Skin of body (tissue), 2 donors: ENCODE measurements around the gene PAM16. TPM values are rescaled to one million over a fixed set of nuclear protein-coding genes. Genes with fewer than 3 reads are reported as not detected.

Experiments used
- DNase-seq: peaks from one replicate; lab custom pipeline; 2025; lab: John Stamatoyannopoulos, UW
- total RNA-seq: library from RNA; depleted of rRNA; stranded (reverse); fragments of >200 nt; gene quantifications from one replicate; pipeline ENCODE4 v1.2.3, GENCODE V29; 2014

PAM16 gene
- total RNA-seq, 1 donor from 2014 or later: 16.5 TPM

DNA sequence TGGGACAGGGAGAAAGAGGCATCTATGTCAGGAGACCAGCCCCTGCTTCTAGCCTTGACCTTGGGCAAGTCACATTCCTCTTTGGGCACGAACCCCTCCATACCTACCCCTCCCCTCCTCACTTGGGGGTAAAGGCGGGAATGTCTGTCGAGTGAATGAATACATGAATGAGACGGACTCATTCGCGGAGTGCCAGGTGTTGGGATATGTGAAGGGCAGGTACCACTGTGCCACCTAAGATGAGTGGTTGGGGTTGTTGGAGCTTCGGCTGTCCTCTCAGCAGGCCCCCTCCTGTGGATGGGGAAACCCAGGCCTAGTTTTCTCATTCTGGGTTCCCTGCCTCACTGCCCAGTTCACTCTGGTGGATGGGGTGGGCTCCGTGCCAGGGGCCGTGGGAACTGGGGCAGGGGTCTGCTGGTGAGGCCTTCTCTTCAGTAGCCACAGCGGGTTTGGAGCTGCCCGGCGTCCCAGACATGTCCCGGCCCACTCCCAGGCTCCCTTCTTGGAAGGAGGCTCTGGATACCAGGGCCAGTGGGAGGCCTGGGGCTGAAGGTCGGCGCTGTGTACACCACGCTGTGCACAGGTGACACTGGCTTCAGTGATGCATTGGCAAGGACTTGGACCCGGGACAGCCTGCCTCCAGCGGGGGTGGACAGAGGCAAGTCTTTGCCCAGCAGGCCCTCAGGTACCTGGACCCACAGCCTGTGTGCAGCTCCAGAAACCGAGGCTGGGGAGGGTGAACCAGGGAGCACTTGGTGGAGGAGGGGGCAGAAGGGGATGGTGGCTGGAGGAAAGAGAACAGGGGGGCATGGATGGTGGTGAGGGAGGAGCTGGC lies 29.6 kb downstream of the PAM16 start:
- no peak for DNase-seq

- DNase-seq: no peak
These were observed 30.5 kb downstream of the PAM16 start for GRCh38 chr16:4320571-4321137.

- no peak for DNase-seq
These were observed 31.4 kb downstream of the PAM16 start for GRCh38 chr16:4319454-4320421.

GRCh38 chr16:4318967-4319366 lies 32.2 kb downstream of the PAM16 start:
- DNase-seq: no peak

DNA sequence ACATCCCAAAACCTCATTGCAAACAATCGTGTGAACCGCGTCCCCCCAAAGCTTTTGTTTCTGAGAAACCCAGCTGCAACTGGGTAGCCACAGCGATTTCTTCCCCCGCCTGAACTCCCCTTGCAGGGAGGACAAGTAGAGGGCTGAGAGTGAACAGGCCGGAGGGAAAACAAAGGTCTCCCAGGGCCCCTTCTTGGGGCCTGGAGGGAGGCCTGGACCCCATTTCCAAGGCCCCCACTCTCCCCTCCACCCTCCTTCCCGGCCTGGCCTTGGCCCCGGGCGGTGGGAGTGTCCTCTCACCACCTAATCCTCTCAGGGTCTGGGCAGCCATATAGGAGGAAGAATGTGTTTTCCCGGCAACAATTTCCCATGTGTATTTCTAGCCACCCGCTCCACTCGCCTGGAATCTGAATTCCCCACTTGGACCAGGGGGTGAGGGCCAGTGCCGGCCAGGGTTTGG lies 32.6 kb downstream of the PAM16 start:
- no peak for DNase-seq

DNA sequence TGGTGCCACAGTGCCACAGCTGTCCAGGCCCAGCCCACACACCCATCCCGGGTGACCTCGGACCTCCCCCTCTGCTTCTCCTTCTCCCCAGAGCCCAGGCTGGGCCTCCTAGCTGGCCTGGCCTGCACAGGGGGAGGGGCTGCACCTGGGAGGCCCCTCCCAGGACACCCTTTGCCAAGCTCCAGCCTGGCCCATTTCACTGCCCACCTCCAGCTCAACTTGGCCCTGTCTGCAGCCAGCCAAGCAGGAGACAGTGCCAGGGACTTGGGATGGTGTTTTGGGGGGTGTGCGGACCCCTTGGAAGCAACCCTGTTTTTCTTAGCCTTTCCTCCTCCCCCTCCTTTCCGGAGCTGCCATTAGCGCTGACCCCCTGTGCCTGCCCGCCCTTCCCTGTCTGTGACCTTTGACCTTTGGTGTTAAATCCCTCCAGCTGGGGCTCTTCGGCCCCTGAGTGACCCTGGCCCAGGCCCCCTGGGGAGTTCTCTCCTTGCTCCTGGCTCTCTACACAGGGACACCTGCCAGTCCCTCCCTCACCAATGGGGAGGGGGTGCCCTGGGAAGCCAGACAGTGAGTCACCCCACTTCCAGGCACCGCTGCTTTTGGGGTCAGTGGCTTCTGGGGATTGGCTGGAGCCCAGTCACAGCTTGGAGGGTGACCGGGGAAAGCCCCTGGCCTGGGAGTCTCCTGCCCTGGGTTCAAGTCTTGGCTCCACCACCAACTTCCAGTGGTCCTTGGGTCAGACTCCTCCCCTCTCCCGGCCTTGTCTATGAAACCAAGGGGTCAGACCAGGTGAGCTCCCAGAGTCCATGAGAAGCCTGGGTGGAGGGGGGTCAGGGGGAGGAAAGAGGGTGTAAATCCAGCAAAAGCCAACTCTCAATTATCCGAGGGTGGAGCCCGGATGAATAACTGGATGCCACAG lies 33.3 kb downstream of the PAM16 start:
- no peak for DNase-seq

- no peak for DNase-seq
These were observed 34.1 kb downstream of the PAM16 start for GRCh38 chr16:4316864-4317531.

DNA sequence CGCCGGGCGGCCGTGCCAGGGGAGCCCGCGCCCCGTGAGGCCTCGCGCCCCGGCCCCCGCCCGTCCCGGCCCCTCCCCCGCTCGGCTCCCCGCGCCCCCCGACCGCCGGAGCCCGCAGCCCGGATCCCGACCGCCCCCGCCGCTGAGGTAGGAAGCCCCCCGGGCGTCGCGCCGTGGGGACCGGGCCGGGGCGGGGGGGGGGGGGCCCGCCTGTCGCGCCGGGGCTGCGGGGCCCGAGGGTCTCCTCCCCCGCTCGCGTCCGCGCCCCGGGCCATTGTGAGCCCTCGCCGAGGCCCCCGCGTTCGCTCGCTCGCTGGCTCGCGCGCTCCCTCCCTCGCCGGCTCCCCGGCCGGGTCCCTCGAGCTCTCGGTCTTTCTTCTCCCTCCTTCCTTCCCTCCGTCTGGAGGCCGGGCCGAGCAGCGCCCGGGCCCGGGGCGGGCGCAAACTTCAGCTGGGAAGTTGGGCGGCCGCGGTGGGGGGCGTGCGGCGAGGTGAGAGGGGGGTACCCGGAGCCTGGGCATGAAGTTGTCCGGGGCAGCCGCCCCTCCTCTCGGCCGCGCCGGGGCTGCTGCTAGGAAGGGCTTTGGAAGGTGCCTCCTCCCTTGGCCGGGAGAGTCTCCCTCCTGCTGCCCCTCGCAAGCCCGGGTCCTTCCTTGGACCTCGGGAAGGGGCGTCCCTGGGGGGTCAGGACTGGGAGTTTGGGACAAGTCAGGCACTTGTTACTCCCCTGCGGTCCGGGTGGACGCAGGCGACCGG lies 34.8 kb downstream of the PAM16 start:
- DNase-seq: no peak

DNA sequence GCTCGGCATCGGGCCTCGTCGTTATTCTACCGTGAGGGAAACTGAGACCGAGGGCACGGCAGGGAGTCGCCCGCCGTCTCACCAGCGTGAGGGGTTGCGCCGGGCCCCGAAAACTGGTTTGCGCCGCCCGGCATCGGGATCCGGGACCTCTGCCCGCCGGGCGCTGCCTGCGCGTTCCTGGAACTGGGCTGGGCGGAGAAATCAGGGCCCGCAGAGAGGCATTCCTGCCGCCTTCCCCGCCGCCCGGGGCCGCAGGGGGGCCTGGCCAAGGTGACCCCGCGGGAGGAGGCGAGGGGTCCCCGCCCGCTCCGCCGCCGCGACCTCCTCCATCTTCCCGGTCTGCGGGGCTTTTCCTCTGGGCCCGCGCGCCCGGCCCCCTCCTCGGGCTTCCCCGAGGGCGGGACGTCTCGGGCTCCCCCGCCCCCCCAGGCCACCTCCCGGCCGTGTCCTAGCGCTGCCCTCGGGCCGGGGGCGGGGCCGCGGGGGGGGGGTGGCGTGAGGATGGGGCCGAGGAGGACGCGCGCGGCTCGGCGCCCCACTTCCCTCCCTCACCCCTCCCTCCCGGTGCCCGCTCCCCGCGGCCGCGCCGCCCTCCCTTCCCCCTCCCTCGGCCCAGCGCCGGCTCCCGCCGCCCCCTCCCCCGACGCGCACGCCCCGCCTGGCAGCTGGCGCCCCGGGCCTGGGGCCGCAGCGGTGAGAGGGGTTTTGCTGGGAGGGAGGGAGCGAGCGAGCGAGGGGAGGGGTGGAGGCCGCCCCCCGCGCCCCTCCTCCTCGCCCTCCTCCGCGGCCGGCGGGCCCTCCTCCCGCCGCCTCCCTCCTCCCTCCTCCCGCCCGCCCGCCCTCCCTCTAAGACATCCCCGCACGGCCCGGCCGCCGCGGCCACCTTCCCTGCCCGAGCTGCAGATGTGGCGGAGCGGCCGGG lies 35.7 kb downstream of the PAM16 start, which contains the start of gene GLIS2:
GLIS2 (plus strand) TSS at position 882 of the 922 bp plus-strand sequence. CDS start 16,214 bp downstream, outside the sequence.
- DNase-seq: peak; percentile 80

GRCh38 chr16:4314532-4315185 lies 36.5 kb downstream of the PAM16 start:
- peak; percentile 49 for DNase-seq

GRCh38 chr16:4313563-4314531 lies 37.3 kb downstream of the PAM16 start:
- no peak for DNase-seq

GRCh38 chr16:4309833-4310266 lies 41.3 kb downstream of the PAM16 start:
- DNase-seq: no peak

DNA sequence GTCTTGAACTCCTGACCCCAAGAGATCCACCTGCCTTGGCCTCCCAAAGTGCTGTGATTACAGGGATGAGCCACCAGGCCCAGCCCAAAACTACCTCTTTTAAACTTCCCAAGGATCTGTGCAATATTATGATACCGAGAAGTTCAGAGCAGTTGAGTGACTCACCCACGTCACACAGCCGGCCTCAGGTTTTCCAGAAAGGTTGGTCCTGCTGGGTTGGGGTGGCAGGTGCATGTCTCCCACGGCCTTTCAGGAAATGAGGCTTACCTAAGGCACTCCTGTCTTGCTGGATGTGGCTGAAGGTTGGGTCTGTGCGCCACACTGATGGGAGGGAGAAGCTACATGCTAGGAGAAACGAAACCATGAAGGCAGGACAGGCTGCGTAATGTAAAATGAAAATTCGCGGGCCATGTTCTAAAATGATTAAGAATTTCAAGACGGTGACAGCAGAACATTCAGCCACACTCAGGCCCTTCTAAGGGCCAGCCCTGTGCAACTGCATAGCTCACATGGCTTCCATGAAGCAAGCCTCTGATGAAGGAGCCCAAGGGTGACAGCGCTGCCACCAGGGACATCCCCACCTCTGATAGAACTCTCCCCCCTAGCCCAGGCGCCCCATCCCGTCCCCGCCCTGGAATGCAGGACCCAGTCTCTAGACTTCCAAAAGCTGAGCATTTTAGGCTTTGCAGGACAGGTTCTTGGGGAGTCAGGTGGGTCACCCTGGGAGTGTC lies 41.9 kb downstream of the PAM16 start:
- no peak for DNase-seq

DNA sequence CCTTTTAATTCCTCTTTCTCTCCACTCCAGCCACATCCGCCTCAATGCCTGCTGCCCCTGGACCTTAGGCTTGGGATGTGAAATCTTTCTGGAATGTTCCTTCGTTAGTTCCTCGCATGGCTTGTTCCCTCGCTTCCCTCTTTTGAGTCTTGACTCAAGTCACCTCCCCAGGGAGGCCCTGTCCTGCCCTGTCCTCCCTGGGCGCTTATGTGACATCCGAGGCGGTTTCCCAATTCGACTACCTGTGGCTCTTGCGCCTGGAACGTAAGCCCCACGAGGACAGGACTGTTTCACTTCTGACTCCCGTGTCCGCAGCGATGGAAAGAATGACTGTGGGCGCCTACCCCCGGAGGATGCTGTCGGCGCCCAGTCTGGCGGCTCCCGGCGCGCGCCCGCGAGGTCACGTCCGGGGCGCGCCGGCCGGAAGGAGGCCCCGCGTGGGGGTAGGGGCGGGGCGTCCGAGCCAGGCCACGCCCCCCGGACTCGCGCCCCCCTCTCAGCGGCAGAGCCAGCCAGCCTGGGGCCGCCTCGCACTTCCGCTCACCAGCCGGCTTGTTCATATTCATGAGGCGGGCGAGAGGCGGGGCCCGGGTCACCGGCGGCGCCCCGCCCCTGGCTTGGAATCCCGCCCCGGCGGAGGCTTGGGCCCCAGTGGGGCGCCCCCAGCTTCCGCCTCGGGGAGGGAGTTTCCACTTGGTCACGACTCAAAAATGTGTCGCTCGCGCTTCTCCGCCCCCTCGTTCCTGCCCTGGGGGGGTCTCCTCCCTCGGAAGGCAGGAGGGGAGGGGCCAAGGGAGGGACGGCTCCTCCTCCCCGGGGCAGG lies 43.7 kb downstream of the PAM16 start:
- peak; percentile 94 for DNase-seq
